ENCODE measurements around the gene ABCF3. TPM values are rescaled to one million over a fixed set of nuclear protein-coding genes. Genes with fewer than 3 reads are reported as not detected.

ABCF3 gene
- total and polyA plus RNA-seq, 5 donors: 50.9 to 72.9 (median 59.5) TPM

DNA sequence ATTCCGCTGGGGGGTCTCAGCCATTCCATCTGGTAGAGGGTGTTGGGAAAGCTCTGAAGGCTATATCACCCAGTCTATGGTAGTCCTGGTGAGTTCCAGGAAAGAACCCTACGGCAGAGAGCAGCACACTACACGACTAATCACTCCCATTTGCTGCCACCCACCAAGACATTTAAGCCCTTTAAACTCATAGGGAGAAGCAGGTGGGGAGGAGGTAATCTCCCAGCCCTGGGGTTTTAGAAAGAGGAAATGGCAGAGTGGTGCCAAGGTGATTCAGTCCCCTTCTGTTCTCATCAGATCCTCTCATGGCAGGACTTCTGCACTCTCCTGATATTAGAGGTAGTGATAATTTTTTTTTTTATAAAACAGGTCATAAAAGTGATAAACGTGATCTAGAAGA, 32.8 kb downstream of the ABCF3 start:
- no peaks in the 10 kb centered on the region for H3K9me3 ChIP-seq (ENCODE audit: control insufficient read depth, low read length)
- ATAC-seq (no peak), DNase-seq (no peak)
- no peak overlapping the region for H3K27ac ChIP-seq (ENCODE audit: low read length)
- H3K4me1 ChIP-seq (ENCODE audit: control insufficient read depth, insufficient read depth, low read length): no peaks in the 10 kb centered on the region
- no peak overlapping the region for H3K4me3 ChIP-seq (ENCODE audit: low read length)
- WGBS: 49% methylated on average over 4 of the region's 4 CpGs
- no peaks in the 10 kb centered on the region for H3K27me3 ChIP-seq (ENCODE audit: control insufficient read depth, insufficient read depth)
- intact Hi-C loops (cut with DNase I): no loop called here

DNA sequence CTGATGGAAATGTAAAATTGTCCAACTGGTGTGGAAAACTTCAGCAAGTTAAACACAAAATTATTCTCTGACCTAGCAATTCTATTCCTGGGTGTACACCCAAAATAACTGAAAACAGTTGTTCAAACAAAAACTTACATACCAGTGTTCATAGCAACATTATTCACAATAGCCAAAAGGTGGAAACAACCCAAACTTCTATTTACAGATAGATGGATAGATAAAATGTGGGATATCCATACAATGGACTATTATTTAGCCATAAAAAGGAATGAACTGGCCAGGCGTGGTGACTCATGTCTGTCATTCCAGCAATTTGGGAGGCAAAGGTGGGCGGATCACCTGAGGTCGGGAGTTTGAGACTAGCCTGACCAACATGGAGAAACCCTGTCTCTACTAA, 36.5 kb downstream of the ABCF3 start:
- Histone ChIP-seq H3K4me3 (ENCODE audit: low read length) (no peak overlapping the region), H3K4me1 (ENCODE audit: control insufficient read depth, insufficient read depth, low read length) (no peaks in the 10 kb centered on the region), H3K27me3 (ENCODE audit: control insufficient read depth, insufficient read depth) (no peaks in the 10 kb centered on the region), H3K27ac (ENCODE audit: low read length) (no peak overlapping the region), H3K9me3 (ENCODE audit: control insufficient read depth, low read length) (no peaks in the 10 kb centered on the region)
- ATAC-seq: no peak
- 84% methylated on average over 3 of the region's 3 CpGs for WGBS
- intact Hi-C loops (cut with DNase I): loop anchor here in 1 of 4 donors (10.0 kb wide), 1 partner anchor 72 kb away; the partner anchor contains the start of gene PSMD2
- DNase-seq: no peak

DNA sequence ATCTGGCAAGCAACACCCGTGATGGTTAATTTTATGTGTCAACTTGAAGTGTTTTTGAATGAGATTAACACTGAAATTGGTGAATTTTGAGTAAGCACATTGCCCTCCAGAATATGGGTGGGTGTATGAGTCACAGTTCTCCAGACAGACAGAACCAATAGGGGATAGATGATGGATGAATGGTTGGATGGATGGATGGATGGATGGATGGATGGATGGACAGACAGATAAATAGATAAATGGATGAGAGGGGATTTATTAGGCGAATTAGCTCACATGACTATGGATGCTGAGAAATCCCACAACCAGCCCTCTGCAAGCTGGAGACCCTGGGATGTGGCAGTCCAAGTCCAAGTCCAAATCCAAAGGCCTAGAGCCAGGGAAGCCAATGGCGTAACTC, 37.9 kb downstream of the ABCF3 start:
- no peaks in the 10 kb centered on the region for H3K4me1 ChIP-seq (ENCODE audit: control insufficient read depth, insufficient read depth, low read length)
- ATAC-seq (no peak), DNase-seq (no peak)
- WGBS: 77% methylated on average over 3 of the region's 3 CpGs
- intact Hi-C loops (cut with DNase I): loop anchor here in 1 of 4 donors (10.0 kb wide), 1 partner anchor 71 kb away; the partner anchor contains the start of gene PSMD2
- H3K9me3 ChIP-seq (ENCODE audit: control insufficient read depth, low read length): no peaks in the 10 kb centered on the region
- H3K27me3 ChIP-seq (ENCODE audit: control insufficient read depth, insufficient read depth): no peaks in the 10 kb centered on the region
- no peak overlapping the region for H3K27ac ChIP-seq (ENCODE audit: low read length)
- no peak overlapping the region for H3K4me3 ChIP-seq (ENCODE audit: low read length)

DNA sequence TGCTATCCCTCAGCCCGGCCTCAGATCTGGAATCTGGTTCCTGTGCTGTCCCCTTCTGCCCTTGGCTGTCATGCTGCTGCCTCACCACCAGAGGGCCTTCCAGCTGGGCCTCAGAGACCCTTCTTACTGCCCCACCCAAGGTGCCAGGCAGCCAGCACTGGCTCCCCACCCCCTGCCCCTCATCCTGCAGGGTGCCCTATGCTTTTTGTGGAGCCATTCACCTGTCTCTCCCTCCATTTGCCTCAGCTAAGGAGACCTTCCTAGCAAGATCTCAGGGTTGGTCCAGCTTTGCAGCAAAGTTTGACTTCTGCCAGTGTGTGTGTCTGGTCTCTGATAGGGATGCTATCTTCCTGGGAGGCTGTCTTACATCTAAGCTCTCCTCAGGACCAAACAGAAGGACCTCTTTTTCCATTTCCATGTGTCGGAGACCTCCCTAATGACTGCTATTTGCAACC, 41.5 kb downstream of the ABCF3 start:
- 54% methylated on average over 2 of the region's 2 CpGs for WGBS
- Histone ChIP-seq H3K9me3 (ENCODE audit: control insufficient read depth, low read length) (no peaks in the 10 kb centered on the region), H3K27me3 (ENCODE audit: control insufficient read depth, insufficient read depth) (no peaks in the 10 kb centered on the region), H3K4me1 (ENCODE audit: control insufficient read depth, insufficient read depth, low read length) (no peaks in the 10 kb centered on the region), H3K4me3 (ENCODE audit: low read length) (no peak overlapping the region), H3K27ac (ENCODE audit: low read length) (no peak overlapping the region)
- no peak for ATAC-seq
- DNase-seq: no peak
- intact Hi-C loops (cut with DNase I): loop anchor here in 2 of 4 donors (5.0 to 10.0 kb wide), 2 partner anchors 60 to 67 kb away; partner anchors contain the start of gene PSMD2 (in 1 of the 2)

DNA sequence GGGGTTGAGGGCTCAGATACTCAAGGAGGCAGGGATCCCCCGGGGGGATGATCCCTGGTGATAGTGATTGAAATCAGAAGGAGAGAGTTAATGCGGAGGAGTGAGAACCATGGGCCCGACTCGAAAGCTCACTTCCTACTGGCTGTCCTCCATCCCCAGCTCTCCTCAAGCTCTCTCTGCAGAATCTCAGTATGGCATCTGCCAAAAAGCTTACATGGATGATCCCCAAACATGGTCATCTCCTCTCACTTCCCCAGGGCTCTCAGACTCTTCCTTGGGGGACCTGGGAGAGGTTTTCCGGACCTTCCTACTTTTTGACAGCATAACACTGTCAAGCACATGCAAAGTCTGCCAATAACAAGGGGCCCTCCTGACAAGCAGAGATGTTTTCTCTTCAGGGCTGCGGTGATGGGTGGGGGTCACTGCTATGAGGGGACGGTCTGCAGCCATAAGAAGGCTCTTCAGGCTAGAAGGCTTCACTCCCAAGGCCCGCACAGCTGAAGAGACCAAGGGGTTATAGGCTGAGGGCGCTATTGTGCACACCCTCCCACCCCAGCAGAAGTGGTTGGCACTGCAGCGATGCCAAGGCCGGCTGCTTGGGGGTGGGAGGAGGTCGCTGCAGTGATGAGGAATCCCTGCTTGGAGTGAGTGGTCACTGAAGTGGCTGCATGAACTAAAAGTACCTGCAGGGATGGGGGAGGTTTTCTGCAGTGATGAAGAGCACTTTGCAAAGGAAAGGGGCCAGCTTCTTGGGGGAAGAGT, 42.6 kb downstream of the ABCF3 start:
- no peak overlapping the region for H3K27ac ChIP-seq (ENCODE audit: low read length)
- no peaks in the 10 kb centered on the region for H3K4me1 ChIP-seq (ENCODE audit: control insufficient read depth, insufficient read depth, low read length)
- no peaks in the 10 kb centered on the region for H3K9me3 ChIP-seq (ENCODE audit: control insufficient read depth, low read length)
- no peak overlapping the region for H3K4me3 ChIP-seq (ENCODE audit: low read length)
- intact Hi-C loops (cut with DNase I): loop anchor here in 2 of 4 donors (5.0 to 10.0 kb wide), 2 partner anchors 59 to 66 kb away; partner anchors contain the start of gene PSMD2 (in 1 of the 2)
- ATAC-seq: no peak
- 32% methylated on average over 12 of the region's 12 CpGs for WGBS
- DNase-seq: no peak
- no peaks in the 10 kb centered on the region for H3K27me3 ChIP-seq (ENCODE audit: control insufficient read depth, insufficient read depth)

DNA sequence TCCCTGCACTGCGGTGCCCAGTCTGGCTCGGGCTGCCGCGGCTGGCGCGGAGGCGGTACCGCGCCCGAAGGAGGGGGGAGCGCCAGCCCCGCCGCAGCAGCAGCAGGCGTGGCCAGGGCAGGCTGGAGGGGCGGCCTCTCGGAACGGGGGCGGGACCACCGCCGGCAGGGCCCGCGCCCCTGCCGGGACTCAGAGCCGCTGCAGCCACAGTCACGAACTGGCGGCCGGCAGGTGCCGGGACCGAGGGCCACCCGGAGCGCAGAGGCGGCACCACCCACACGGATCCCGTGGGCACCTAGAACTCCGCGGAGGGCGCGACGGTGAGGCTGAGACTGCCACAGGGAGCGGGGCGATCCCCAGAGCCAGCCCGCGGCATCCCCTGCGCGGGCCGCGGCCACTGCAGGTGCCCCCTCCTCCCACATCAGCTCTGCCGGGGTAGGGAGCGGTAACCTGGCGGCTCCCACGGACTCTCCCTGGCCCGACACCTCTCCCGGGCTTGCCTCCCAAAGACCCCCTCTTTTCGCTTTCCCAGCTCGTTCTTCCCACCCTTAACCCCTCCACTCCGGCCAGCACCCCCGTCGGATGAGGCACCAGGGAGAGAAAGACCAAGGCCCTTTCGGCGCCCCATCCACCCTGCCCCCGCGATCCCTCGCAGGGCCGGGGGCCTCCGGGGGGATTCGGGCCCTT, 43.5 kb downstream of the ABCF3 start, which contains the start of gene VWA5B2:
TSS of gene VWA5B2 (plus strand) at position 192 of the 687 bp plus-strand sequence. CDS start 944 bp downstream, outside the sequence.
- no peaks in the 10 kb centered on the region for H3K4me1 ChIP-seq (ENCODE audit: control insufficient read depth, insufficient read depth, low read length)
- DNase-seq: peak; percentile 70 to 87 (median 86)
- H3K27ac ChIP-seq (ENCODE audit: low read length): no peak within 1 kb of the TSS
- intact Hi-C loops (cut with DNase I): loop anchor here in 2 of 4 donors (5.0 to 10.0 kb wide), 3 partner anchors 58 to 85 kb away; partner anchors contain the start of gene PSMD2 (in 1 of the 2)
- WGBS: under 1% methylated on average over 66 of the region's 66 CpGs
- H3K27me3 ChIP-seq (ENCODE audit: control insufficient read depth, insufficient read depth): no peaks in the 10 kb centered on the region
- H3K9me3 ChIP-seq (ENCODE audit: control insufficient read depth, low read length): no peaks in the 10 kb centered on the region
- H3K4me3 ChIP-seq (ENCODE audit: low read length): peak within 1 kb of the TSS; percentile 50
- peak; percentile 94 to 96 for ATAC-seq

DNA sequence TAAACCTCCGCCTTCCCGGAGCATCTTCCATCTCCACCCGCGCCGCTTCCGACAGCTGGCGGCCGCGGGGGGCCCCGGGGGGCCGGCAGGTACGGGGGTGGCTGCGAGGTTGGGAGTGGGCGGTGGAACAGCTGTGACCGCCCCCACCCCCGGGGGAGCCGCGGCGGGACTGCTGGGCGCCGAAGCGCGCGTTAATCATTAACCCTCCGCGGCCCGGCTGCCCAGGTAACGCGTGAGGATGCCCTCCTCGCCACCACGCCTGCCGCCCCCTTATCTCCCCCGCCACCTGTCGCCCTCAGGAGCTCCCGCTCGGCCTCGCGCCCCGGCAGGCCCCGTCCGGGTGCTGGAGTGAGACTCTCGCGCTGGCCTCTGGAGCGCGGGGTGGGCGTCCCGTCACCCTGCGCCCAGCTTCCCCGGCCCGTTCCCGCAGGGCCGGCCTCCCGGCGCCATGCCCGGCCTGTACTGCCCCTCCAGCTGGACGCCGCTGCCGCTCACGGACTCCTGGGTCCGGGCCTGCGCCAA, 44.1 kb downstream of the ABCF3 start:
- DNase-seq: no peak
- Histone ChIP-seq H3K27me3 (ENCODE audit: control insufficient read depth, insufficient read depth) (no peaks in the 10 kb centered on the region), H3K27ac (ENCODE audit: low read length) (no peak overlapping the region), H3K9me3 (ENCODE audit: control insufficient read depth, low read length) (no peaks in the 10 kb centered on the region), H3K4me3 (ENCODE audit: low read length) (peak overlapping the region; percentile 50), H3K4me1 (ENCODE audit: control insufficient read depth, insufficient read depth, low read length) (no peaks in the 10 kb centered on the region)
- intact Hi-C loops (cut with DNase I): loop anchor here in 1 of 4 donors (10.0 kb wide), 1 partner anchor 85 kb away; no protein-coding TSS in a partner anchor
- under 1% methylated on average over 61 of the region's 61 CpGs for WGBS
- no peak for ATAC-seq

DNA sequence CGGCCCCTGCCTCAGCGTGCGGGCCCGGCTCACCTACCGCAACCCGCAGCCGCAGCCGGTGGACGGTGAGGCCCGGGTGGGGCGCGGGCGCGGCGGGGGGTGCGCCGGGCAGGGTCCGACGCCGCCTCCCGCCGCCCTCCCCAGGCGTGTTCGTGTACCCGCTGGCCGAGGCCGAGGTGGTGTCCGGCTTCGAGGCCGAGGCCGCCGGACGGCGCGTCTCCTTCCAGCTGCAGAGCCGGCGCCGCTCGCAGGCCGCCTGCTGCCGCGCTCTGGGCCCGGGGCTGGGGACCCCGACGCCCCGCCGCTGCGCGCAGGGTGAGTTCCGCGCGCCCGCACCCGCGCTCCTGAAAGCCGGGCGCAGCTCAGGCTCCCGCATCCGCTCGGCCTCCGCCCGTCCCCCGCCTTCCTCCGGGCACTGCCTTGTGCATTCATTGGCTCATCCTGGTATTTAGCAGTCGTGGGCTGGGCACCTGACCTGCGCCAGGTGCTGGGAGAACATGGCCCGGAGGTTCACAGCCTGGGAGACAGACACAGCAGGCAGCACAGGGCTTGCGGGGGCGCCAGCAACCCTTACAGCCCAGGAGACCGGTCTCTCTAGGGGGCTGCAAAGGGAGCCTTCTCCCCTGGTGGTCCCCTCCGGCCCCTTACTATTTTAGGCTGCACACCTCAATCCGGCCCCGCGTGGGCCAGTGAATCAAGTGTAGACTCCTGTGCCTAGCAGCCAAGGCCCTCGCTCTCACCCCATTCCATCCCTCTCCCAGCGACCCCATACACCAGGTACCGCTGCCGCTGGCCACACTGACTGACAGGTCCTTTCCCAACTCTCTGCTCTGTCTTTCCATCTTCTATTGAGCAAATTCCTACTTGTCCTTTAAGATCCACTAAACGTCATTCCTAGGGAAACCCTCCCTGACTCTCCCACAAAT, 44.9 kb downstream of the ABCF3 start:
- Histone ChIP-seq H3K27me3 (ENCODE audit: control insufficient read depth, insufficient read depth) (no peaks in the 10 kb centered on the region), H3K9me3 (ENCODE audit: control insufficient read depth, low read length) (no peaks in the 10 kb centered on the region), H3K27ac (ENCODE audit: low read length) (no peak overlapping the region), H3K4me1 (ENCODE audit: control insufficient read depth, insufficient read depth, low read length) (no peaks in the 10 kb centered on the region), H3K4me3 (ENCODE audit: low read length) (peak overlapping the region; percentile 50)
- DNase-seq (peak in 1 of 3 donors; percentile 38), ATAC-seq (no peak)
- intact Hi-C loops (cut with DNase I): loop anchor here in 1 of 4 donors (10.0 kb wide), 1 partner anchor 86 kb away; no protein-coding TSS in a partner anchor
- WGBS: 4% methylated on average over 79 of the region's 79 CpGs

DNA sequence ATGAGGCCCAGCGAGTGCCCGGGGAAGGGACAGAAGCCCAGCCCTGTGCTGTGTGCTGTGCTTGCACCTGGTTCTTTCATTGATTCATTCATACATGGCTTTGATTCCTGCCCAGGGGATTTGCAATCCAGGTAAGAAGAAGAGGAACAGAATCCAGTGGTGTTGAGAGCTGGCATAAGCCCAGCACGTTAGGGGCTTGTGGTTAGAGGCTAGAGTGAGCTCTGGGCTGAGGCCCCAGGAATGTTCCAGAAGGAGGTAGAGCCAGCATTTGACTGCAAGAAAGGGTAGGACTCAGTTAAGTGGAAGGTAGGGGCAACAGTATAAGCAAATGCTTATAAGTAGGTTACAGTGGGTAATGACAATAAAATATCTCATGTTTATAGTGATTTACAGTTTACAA, 45.7 kb downstream of the ABCF3 start:
- ATAC-seq (no peak), DNase-seq (no peak)
- Histone ChIP-seq H3K4me1 (ENCODE audit: control insufficient read depth, insufficient read depth, low read length) (no peaks in the 10 kb centered on the region), H3K9me3 (ENCODE audit: control insufficient read depth, low read length) (no peaks in the 10 kb centered on the region), H3K4me3 (ENCODE audit: low read length) (no peak overlapping the region), H3K27me3 (ENCODE audit: control insufficient read depth, insufficient read depth) (no peaks in the 10 kb centered on the region), H3K27ac (ENCODE audit: low read length) (no peak overlapping the region)
- intact Hi-C loops (cut with DNase I): loop anchor here in 1 of 4 donors (10.0 kb wide), 1 partner anchor 87 kb away; no protein-coding TSS in a partner anchor
- WGBS: 64% methylated on average over 3 of the region's 3 CpGs

Data from right cardiac atrium (tissue), 5 donors.